ENCODE data around the gene NKX2-3. TPM values are rescaled to one million over a fixed set of nuclear protein-coding genes. Genes with fewer than 3 reads are reported as not detected.
A peak's percentile ranks its signal among the peaks of the same experiment; 100 is the strongest.

Gene NKX2-3
- total and polyA plus RNA-seq, 2 of the 8 experiments (the other 6 are each of a cell fraction or from before 2014, with no cell fraction given): not detected

GRCh38 chr10:99535764-99536337 is 3.1 kb downstream of the NKX2-3 start:
- DNase-seq (ENCODE audit: low read depth in 1 of 2, low spot score in 2 of 2) (peak in 1 of 2 experiments; percentile 68), FAIRE-seq (no peak)
- H4K8ac ChIP-seq (ENCODE audit: extremely low read depth, insufficient read depth, low read length): no peak overlapping the region; the same call in 1 of the 2 replicates
- no peak overlapping the region for H2BK5ac ChIP-seq (ENCODE audit: low read depth, low read length)
- WGBS, 2 experiments (ENCODE audit: extremely low coverage in 1 of 2, insufficient coverage in 1 of 2, insufficient read length in 1 of 2, insufficient replicate concordance in 2 of 2, low coverage in 1 of 2, low lambda C conversion rate in 2 of 2, missing lambda C conversion rate in 1 of 2): 2% methylated on average over 37 of the region's 42 CpGs; no CpG with 5 or more reads in 1 of the 2 experiments
- no peak overlapping the region for H3K14ac ChIP-seq (ENCODE audit: insufficient read length)
- H4K20me1 ChIP-seq (replicated peaks in 1 of 2; ENCODE audit: control insufficient read depth in 1 of 2, insufficient read depth in 2 of 2, low read length in 2 of 2): peaks cover 47% of the 10 kb centered on the region in 2 experiments
- peak overlapping the region; percentile 57 to 81 for H3K4me2 ChIP-seq (ENCODE audit: insufficient read depth in 1 of 2, low read depth in 2 of 2, low read length in 2 of 2)
- no peak overlapping the region for H4K5ac ChIP-seq (ENCODE audit: insufficient read length, low read depth, low read length)
- H3K27ac ChIP-seq (ENCODE audit: low read depth, low read length): no peak overlapping the region
- H4K91ac ChIP-seq (replicated peaks; ENCODE audit: insufficient read length, low read length): no peak overlapping the region
- no peak overlapping the region for H2BK15ac ChIP-seq (ENCODE audit: low read length)
- H2BK120ac ChIP-seq (replicated peaks; ENCODE audit: low read depth, low read length): no peak overlapping the region
- no peaks in the 10 kb centered on the region for H3K79me1 ChIP-seq (ENCODE audit: low read depth, low read length)
- H3K4me1 ChIP-seq (replicated peaks in 1 of 4; ENCODE audit: control insufficient read depth in 3 of 4, insufficient read depth in 4 of 4, low read length in 3 of 4): peaks cover 2 to 35% (median 24%) of the 10 kb centered on the region in 4 experiments
- no peak overlapping the region for H3K18ac ChIP-seq (ENCODE audit: extremely low read depth, low read length)
- peaks cover 98 to 100% (median 99%) of the 10 kb centered on the region in 4 experiments for H3K27me3 ChIP-seq (replicated peaks in 1 of 4; ENCODE audit: control insufficient read depth in 3 of 4, extremely low read depth in 1 of 4, insufficient read depth in 3 of 4, low read length in 3 of 4)
- ChIA-PET CTCF (ENCODE audit: partially characterized antibody) (interaction anchor here (0.6 to 2.1 kb wide), 6 partner anchors 9 to 100 kb away, joined by 3 to 8 read pairs (median 6); no protein-coding TSS in a partner anchor), POLR2A (ENCODE audit: partially characterized antibody) (interaction anchor here (1.0 to 2.8 kb wide), 5 partner anchors 10 to 105 kb away, joined by 4 to 10 read pairs (median 6); partner anchors contain the start of gene GOT1)
- no peak overlapping the region for H3K56ac ChIP-seq (replicated peaks; ENCODE audit: insufficient read length, low read depth, low read length)
- H3K9me3 ChIP-seq (ENCODE audit: insufficient read depth in 2 of 2, low read depth in 1 of 2, low read length in 1 of 2): no peaks in the 10 kb centered on the region
- H2AK5ac ChIP-seq (ENCODE audit: low read depth, low read length): no peak overlapping the region
- no peak overlapping the region for H3K4ac ChIP-seq (replicated peaks; ENCODE audit: insufficient read length, low read depth, low read length)
- H2AFZ ChIP-seq (ENCODE audit: low read length): no peak overlapping the region
- H3K9ac ChIP-seq (replicated peaks in 1 of 4; ENCODE audit: extremely low read depth in 1 of 4, low read depth in 3 of 4, low read length in 3 of 4): no peak overlapping the region
- peak overlapping the region in 2 of 4 experiments; percentile 5 to 51; a peak in 3 of 8 replicates for H3K4me3 ChIP-seq (ENCODE audit: extremely low read depth in 1 of 4, insufficient read depth in 2 of 4, low read depth in 3 of 4, low read length in 4 of 4)
- TF ChIP-seq CBX8 (IDR thresholded peaks at IDR 0.05; ENCODE audit: borderline replicate concordance, low read depth, low read length) (peak; percentile 55; the same call in 1 of the 2 replicates), ASH2L (IDR thresholded peaks at IDR 0.05; ENCODE audit: low read length) (no peak), RNF2 (IDR thresholded peaks at IDR 0.05; ENCODE audit: borderline replicate concordance, low read depth, low read length, missing control alignments, poor library complexity, severe bottlenecking) (peak; percentile 99), TCF12 (IDR thresholded peaks at IDR 0.05; ENCODE audit: low read depth, low read length) (no peak), SIX5 (IDR thresholded peaks at IDR 0.05; ENCODE audit: low read depth, low read length) (no peak), USF2 (IDR thresholded peaks at IDR 0.05; ENCODE audit: low read length) (no peak), RAD21 (IDR thresholded peaks at IDR 0.05 in 1 of 2, conservative IDR thresholded peaks at IDR 0.05 in 1 of 2; ENCODE audit: low read depth in 2 of 2, low read length in 2 of 2) (no peak), KDM4A (IDR thresholded peaks at IDR 0.05; ENCODE audit: low read depth, low read length, severe bottlenecking) (peak; percentile 28)
- peaks cover 0 to 17% (median 0%) of the 10 kb centered on the region in 4 experiments; a peak in 2 of 8 replicates for H3K36me3 ChIP-seq (ENCODE audit: control insufficient read depth in 2 of 4, insufficient read depth in 4 of 4, low read length in 3 of 4)
- H2BK20ac ChIP-seq (ENCODE audit: low read length): no peak overlapping the region
- H3K23ac ChIP-seq (ENCODE audit: insufficient read length): no peak overlapping the region
- no peaks in the 10 kb centered on the region for H3K79me2 ChIP-seq (ENCODE audit: control insufficient read depth in 1 of 2, insufficient read depth in 2 of 2, low read length in 2 of 2)
- peaks cover 5% of the 10 kb centered on the region; the same call in 1 of the 2 replicates for H3K23me2 ChIP-seq (ENCODE audit: low read depth, low read length)
- peak overlapping the region; percentile 80 for H2BK12ac ChIP-seq (ENCODE audit: low read depth, low read length)
